Measurements from ENCODE around the gene NT5C1A.

NT5C1A gene

DNA sequence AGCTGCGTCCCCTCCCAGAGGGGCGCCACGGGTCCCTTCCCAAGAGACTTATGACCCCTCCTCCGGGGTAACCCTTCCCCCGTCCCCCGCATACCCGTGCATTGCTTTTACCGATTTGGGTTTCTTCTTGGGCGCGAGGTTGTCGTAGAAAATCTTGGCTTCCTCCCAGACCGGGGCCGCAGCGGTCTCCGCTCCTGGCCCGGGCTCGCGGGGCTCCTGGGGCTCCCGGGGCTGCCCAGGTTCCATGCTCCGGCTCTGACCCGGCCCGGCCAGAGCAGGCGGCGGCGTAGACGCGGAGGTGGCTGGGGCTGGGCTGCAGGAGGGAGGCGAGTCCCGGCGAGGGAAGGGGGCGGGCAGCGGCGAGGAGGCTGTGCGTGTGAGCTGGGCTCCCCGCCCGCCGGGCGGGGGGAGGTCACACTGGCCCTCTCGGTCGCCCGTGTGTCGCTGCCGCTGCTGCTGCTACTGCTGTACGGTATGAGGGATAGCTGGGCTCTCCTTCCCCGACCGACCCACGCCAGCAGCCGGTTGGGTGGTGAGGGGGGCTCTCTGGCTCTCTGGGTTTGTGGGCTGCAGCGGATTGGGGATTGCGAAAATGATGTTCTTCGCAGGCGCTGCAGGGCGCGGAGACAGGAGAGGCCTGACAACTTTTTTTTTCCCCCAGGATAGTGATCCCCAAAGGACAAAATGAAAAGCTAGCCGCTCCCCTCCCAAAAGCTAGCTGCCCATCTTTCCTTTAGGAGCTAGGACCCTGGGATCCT is at the start of gene NT5C1A:
Gene NT5C1A (minus strand): TSS at position 315 of the 758 bp plus-strand sequence. CDS start 69 bp downstream, at position 246.
- no peak for DNase-seq

DNA sequence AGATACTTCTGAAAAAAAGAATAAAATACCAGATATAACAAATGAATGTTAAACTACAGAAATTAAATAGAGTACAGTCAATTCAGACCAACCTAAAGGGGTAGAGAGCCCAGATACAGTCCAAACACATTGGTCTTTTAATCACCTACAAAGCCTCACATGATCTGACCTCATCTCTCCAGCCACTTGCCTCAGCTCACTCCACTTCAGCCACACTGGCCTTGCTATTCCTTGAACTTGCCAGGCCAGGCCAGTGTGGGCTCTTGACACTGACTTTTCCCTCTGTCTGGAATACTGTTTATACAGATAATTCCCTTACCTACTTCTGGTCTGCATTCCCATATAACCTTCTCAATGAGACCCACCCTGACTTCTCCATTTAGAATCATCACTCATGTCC is 49.8 kb upstream of the NT5C1A start:
- DNase-seq, result no peak

DNA sequence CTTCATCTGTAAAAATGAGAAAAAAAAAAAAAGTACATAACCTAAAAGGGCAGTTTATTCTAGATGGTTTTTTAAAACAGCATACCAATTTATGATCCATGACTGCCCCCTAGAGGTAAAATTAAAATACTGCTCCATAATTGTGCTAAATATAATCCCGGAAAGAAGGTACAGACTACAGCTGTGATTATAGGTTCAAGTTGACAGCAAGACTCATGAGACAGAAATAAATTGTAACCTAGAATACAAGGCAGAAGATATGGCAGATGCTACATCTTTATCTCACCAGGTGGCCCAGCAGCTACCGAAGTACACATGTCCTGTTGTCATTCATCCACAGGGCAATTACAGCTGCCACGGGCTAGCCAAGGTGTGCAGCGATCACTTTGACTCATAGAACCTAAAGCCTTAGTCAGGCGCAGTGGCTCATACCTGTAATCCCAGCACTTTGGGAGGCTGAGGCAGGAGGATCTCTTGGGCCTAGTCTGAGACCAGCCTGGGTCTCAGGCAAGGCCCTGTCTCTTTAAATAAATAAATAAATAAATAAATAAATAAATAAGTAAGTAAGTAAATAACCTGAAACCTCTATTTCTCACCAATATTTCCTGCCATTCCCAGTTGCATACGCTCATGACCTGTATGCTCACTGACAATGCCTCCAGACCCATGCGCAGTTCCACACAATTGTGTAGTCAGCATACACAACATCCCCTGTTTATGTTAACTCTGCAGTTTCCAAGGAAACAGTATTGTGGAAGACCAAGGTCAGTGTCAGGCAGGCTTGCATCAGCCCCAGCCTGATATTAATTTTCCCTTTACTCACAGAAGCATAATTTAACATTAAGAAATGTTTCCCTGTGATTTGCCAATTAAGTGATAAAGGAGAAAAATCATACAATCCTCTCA is 48.4 kb upstream of the NT5C1A start:
- DNase-seq, result peak; percentile 84

DNA sequence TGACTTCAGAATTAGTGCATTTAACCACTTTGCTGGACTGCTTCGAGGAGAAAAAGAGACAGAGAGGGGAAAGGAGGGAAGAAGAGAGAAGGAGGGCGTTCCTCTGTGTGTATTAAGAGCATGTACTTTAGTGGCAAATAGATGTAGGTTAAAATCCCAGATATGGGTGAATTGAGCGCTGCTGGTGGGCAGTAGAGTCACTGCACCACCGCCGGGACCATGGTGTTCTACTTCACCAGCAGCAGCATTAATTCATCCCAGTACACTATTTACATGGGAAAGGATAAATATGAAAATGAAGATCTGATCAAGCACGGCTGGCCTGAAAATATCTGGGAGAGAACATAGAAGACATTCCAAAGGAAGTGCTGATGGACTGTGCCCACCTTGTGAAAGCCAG is 45.9 kb upstream of the NT5C1A start:
- no peak for DNase-seq

DNA sequence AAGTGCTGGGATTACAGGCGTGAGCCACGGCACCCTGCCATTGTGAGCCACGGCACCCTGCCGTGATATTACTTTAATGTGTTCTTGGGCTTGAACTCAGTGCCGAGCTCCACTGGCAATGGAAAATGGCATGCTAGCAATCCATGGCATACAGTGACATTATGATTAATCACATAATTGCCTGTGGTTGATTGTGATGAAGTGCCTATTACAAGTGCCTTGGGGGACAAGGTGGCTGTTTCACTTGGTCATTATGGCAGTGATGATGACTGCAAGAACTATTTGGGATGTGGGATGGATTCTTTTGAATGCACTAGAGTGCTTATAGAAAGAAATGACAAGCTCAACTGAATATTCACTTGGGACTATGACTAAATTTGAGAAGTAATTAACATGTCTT is 41.6 kb upstream of the NT5C1A start:
- no peak for DNase-seq

DNA sequence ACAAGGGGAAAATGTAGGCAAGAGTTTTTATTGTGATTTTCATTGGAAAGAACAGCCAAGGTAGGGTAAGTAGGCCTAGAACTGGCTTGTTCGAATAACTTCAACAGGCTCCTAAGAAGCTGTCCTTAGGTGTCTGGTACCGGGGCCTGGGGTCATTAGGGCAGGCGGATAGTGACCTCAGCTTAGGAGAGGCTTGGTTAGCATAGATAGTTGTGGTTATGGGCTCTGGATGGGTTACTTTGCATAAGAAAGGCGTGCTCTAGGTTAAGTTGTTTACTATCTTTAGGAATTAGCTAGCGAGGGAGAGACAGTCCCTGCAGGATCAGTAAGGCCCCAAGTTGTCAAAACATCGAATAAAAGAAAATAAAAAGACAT is 40.0 kb upstream of the NT5C1A start:
- DNase-seq, result no peak

DNA sequence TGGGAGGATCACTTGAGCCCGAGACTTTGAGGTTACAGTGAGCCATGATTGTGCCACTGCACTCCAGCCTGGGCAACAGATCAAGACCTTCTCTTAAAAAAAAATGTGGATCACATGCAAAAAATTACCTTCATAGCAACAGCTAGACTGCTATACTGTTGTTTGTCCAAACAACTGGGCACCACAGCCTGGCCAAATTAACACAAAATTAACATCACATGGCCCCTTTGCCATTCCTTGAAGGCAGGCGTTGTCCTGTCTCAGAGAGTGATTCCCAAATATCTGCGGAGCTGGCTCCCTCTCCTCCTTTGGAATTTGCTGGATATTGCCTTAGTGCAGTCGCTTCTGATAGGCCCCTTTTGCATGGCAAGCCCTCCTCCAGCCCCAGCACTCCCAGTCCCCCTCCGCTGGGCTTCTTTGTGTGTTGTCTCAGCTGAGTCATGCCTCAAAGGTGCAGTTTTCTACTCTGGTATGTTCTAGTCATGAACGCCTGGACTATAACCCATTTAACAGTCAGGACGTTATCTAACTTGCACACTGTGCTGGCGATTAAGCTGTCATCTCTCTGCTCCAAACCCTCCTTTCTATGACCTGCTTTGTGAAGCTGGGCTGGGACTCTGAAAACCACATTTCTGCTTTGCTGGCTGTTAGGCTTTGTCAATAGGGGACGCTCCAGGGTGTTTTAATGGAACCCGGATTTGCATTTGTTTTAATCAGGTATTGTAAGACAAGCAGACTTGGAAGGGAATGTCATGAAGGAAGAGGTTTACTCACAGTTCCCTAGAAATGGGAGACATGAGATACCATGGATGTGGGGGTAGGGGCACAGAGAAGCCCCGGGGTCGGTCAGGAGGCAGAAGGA is 39.4 kb upstream of the NT5C1A start:
- no peak for DNase-seq

DNA sequence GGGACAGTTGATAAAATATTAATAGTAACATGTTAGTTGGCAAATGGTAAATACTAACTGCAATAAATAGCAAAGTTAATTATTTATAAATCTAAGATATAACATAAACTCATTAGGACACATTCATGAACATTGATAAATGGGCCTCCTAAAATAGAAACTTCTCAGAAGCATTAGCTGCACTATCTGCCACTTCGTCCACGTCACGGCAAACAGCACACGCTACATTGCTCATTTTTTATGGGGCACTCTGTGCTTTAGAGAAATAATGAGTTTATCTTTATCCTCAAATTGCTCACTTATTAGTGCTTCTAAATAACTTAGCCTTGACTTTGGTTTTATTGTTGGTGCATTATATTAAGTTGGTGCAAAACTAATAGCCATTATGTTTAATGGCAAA is 35.6 kb upstream of the NT5C1A start:
- DNase-seq, result no peak

DNA sequence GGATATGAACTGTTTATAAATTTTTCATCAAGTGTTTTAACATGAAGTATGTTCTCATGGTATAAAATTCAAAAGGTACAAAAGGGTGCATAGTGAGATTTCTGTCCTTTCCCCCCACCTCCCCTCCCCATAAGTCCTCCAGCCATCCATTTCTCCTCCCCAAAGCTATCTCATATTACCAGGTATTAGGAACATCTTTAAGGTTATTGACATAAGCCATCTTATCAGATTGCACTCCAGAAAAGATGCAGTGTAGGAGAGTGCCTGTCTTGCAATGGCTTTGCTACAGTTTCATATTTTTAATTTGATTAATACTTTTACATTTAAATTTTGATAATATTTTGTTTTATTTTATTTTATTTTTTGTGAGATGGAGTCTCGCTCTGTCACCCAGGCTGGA is 32.9 kb upstream of the NT5C1A start:
- DNase-seq, result no peak

DNA sequence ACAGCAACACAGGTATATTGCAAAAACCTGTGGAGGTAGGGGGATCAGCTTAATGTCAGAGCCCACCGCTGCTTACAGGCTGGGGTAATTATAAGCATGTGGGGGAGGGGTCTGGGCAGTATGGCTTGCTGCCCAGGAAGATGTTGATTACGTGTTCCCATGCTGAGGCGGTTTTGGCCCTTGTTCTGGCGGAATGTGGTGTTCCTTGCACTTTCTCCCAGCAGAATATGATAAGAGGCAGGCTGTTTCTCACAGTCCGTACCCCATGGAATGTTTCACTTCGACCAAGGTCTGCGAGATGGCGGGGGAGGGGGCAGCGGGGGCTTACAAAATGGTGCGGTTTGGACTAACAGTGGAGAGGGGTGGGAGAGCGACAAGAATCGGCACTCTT is 29.1 kb upstream of the NT5C1A start:
- DNase-seq, result no peak

DNA sequence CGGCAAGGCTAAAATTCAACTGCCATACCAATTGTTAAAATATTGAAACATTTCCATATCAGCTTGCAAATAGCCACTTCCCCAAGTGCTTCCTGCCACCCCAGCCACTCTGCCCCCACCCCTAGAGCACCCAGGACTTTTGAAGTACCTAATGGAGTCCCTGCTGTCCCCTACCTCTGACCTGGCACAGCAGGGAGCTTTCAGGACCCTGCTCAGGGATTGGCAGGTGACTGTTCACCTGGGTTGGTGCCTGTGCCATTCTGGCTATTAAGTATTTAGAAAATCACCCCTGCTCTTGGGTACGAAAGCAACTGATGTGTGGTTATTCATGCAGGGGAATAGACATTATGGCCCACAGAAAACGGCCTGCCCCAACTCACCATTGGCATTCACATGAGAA is 28.4 kb upstream of the NT5C1A start:
- DNase-seq, result no peak

DNA sequence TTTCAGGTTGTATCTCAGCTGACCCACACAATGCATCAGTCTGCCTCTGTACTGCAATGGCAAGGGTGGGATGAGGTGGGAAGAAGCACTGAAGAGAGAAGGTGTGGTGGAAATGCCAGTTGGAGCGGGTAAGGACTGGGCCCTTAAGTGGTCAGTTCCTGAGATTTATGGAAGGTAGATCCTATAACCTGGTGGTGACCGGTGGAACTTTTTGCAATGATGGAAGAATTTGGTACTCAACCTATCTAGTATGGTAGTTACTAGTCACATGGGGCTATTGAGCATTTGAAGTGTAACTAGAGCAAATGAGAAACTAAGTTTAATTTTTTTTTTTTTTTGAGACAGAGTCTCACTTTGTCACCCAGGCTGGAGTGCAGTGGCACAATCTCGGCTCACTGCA is 27.5 kb upstream of the NT5C1A start:
- no peak for DNase-seq

DNA sequence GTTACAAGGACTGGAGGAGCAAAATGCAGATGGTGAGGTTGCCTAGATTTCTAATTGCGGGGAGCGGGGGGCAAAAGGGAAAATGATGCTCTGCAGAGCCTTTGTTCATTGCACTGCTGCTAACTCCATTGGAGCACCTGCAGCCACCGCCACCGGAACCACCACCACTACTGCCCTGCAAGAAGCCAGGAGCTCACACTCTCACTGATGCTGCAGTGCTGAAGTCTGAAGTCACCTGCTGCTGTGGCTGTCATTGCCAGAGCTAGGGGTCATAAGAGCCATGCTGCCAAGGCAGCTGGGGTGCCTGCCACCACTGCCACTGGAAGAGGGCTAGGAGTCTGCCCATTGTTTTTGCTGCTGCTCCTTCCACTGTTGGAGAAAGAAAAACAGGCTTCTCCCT is 26.7 kb upstream of the NT5C1A start:
- DNase-seq, result no peak

DNA sequence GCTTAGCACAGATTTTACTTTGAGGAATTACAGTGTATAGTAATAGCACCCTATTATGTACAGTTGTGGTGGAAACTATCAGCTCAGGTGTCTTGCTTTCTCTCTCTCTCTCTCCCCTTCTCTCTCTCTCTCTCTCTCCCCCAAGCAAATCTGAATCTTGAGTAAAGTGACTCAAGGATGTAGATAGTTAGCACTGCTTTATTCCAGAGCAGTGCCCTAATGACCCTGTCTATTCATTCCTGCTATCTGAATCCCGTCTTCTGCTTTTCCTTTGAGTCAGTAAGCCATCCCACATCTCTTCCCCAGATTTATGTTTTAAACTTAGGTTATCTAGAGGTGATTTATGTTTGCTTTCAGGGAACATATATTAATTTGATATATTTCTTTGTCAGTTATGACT is 24.5 kb upstream of the NT5C1A start:
- DNase-seq, result no peak

DNA sequence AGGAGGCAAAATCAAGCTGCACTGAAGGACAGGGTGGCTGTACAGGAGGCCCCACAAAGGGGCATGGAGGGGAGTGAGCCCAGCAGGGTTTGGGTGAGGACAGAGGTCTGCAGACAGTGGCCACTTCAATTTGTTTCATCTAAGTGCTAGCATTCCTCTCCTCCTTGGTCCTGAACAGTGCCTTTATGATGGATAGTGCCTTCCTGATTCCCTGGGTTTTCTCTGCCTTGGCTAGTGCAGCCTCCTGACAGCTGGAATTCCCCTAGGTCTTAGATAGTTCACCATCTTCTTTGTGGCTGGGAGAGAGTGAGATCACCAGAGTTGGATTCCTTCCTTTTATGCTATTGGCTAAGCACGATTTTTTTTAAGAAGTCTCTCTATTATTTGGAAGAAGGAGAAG is 23.1 kb upstream of the NT5C1A start:
- DNase-seq, result no peak

DNA sequence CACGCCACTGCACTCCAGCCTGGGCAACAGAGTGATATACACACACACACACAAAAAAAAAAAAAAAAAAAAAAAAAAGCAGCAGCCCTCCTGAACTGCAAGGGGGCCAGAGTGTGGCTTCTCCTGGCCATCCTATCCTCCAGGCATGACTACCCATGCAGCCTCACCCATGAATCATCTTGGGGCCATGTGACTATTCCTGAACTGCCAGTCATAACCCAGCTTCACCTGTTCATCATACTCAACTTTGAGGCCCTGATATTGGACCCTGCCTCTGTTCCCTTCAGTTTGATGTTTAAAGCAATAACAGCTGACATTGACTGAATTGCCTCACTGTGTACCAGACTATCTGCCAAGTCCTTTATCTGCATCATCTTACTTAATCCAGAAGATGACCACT is 22.1 kb upstream of the NT5C1A start:
- no peak for DNase-seq

DNA sequence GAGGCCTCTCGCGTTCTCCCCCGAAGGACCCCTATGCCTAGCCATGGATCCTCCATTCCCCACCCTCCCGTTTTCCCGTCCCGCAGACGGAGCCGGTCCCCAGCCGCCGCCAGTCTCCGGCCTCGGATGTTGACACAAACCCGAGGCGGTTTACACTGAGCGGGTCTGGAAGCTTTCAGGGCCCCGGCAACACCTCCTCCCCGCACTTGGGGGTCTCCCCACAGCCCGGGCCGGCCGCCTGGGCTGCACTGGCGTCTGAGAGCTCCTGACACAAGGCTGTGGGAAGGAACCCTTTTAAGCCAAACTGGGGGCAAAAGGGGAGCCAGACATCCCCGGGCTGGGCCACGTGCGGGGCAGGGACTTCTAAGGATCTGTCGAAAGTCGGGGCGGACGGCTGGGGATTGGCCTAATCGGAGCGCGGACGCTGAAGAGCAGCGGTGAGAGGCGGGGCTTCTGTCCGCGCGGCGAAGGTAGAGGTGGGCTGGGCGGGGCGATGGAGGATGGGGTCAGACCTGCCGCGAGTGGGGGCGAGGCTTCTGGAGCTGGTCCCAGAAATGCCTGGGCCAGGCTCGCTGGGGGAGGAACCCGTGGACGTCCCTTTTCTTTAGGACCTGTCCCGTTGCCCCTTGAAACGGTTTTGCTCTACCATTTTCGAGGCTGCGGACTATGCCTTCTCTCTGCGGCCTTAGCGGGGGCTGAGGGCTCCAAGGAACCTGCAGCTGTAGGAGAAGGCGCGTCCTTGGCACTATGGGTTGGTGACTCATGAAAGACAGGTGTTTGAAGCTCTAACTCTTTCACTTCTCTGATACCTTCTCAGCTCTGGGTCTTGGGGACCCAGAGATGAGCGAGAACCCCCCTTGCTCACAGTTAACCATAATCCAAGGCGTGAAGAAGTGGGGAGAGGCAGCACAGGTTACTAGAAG is 20.5 kb upstream of the NT5C1A start:
- peak; percentile 36 for DNase-seq

DNA sequence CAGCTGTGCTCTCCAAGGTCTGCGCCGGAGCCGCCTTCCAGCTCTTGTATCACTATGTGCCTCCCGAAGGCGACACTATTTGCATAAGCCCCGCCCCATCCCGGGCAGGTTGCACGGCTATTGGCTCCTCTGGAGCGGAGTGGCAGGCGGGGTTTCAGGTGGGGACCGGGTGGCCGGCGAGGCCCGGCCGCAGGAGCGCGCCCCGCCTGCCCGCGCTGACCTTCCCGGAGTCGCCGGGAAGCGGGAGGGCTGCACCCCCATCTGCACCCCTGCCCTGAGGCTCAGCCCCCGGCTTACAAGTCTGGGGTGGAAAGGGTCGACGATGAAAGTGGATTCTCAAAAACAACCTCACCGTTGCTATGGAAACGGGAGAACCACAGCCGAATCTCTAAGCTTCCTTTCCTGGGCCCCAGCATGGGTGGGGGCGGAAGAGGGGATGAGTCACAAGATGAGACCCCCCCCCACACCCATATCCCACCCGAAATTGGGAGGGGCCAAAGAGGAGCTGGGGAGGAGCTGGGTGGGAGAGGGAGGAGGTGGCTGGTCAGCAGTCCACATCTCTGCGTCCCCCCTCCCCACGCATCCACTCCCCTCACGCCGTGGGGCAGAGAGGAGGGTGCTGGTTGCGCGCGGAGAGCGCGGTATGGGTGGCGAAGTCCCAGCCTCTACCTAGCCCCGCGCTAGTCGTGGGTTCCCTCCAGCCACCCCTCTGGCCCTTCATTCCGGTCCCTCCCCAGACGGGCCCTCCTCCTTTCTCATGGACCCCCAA is 19.7 kb upstream of the NT5C1A start, which contains the start of gene HPCAL4:
Gene HPCAL4 (minus strand): TSS at position 51 of the 769 bp plus-strand sequence. CDS start 6,830 bp downstream, outside the sequence.
- peak; percentile 85 for DNase-seq

DNA sequence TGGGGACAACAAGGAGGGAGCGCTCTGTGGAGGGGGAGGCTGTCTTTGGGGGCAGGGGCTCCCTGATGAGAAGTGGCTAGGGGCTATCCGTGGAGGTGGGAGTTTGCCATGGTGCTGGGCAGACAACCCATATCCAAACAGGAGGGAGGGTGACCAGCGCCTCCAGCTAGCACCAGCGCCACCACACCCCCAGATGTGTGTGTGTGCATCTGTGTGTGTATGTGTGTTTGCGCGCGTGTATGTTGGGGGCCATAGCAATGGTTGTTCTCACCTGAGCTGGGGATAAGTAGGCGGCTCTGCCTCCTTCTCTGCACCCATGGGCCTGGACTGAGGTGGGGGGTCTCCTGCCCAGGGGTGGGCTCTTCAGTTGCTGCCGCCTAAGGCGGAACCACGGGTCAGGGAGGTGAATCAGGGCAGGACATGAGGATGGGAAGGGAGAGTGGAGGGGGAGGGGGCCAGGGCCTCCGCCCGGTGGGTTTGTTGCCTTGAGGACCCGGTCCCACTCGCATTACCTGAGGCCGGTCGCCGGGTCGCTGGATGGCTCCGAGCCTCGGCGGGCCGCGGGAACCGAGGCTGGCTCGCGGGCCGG is 19.0 kb upstream of the NT5C1A start:
- no peak for DNase-seq

DNA sequence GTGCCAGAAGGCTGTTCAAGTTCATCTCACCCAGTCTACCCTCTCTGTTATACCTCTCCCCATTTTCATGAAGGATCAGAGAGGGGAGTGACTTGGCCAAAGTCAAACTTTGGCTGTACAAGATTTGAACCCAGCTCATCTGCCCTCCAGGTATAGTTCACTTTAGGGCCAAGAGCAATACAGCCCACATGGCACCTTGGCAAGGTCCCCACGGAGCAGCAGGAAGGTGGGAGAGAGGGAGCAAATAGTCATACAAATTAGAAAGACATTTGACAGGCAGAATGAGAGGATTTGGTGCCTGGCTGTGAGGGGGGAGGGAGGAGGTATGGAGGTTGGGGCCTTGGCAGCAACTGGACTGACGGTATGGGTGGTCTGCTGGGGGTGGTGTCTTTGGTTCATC is 18.3 kb upstream of the NT5C1A start:
- no peak for DNase-seq

DNA sequence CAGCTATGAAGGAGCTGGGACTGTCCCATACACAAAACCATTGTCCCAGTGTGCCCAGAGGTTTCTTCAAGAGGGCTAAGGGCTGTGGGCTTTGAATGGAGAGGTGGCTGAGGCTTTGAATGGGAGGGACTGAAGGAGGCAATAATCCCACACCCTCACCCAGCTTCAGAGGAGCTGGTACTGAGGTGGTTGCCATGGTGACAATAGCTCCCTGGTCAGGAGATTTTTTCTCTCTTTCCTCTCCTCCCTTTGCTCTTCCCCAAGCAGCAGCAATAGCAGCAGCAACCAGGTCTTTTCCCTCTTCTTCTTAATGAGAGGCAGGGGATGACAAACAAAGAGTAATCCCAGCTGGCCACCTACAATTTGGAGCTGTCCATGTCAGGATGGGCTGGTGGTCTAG is 17.7 kb upstream of the NT5C1A start:
- no peak for DNase-seq

Measured in NCI-H2171 treated with DMSO at 0.1 percent for 48 hours (cell line).